Muscle of arm (tissue), 12 donors: ENCODE measurements around the gene ITGAE. TPM values are rescaled to one million over a fixed set of nuclear protein-coding genes. Genes with fewer than 3 reads are reported as not detected.

ENCODE experiments used
- DNase-seq: peaks from one replicate; pipeline ENCODE4 v3.0.0-alpha.2; 2013
- polyA plus RNA-seq, 12 donors: library from polyadenylated mRNA; unstranded; fragments of 120-200 nt; gene quantifications; one replicate each; pipeline ENCODE4 v1.2.1, GENCODE V29; 2013; ENCODE audit not compliant: insufficient read length in 12 of 12

ITGAE gene
- polyA plus RNA-seq, 12 donors = 14.2 to 38.6 (median 31.7) TPM; not detected in 1

DNA sequence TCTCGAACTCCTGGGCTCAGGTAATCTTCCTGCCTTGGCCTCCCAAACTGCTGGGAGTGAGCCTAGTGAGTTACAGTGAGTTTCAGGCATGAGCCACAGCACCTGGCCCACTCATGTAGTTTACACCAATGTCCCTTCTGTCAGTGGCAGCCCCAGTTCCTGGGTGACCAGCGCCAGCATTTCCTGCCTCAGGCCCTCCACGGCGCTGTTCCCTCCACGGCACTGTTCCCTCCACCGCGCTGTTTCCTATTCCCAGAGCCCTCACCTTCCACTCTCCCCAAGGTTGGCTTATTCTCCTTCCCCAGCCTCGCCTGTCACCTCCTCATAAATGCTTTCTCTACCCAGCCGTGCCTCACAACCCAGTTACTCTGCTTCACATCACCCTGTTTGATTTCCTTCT lies 32.6 kb downstream of the ITGAE start:
- no peak for DNase-seq

DNA sequence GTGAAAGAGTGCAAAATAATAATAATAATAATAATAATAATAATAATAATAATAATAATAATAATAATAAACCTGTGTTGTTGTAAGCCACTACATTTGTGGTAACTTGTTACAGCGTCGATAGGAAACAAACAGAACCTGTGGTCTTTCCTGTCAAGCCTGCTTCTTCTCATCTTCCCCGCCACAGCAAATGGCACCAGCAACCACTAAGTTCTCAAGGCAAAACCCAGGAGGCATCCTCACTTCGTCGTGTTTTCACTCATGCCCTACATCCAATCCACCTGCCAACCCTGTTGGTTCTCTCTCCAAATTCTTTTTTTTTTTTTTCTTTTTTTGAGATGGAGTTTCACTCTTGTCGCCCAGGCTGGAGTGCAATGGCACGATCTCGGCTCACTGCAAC lies 34.2 kb downstream of the ITGAE start:
- no peak for DNase-seq

DNA sequence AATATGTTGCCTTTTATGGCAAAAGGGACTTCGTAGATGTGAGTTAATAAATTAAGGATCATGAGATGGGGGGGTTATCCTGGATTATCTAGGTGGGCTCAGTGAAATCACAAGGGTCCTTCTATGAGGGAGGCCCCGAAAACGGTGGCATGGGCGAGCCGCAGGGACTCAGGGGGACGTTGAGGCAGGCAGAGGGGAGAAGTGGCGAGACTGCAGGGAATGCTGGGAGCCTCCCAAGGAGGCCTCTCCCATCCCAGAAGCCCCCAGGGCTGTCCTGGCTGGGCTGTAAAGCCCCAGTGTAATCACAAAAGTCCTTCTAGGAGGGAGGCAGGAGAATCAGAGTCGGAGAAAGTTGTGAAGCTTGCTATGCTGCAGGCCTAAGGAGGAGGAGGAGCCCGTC lies 35.0 kb downstream of the ITGAE start:
- no peak for DNase-seq

DNA sequence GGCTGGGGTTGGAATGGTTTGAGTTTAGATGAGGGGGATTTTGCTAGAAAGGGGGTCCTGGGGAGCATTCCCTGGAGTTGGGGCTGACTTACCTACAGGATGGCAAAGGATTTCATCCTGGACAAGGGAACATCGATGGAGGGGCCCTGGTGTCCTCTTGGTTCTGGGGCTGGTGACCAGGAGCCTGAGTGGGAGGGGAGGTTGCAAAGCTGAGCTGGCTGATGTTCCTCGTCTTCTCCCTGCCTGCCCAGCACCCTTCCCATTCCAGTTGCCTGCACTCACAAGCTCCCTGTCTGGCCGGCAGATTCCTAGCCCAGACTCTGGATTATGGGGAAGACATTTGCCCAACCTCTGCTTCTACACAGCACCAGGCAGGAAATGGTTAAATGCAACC lies 37.2 kb downstream of the ITGAE start:
- DNase-seq = no peak

DNA sequence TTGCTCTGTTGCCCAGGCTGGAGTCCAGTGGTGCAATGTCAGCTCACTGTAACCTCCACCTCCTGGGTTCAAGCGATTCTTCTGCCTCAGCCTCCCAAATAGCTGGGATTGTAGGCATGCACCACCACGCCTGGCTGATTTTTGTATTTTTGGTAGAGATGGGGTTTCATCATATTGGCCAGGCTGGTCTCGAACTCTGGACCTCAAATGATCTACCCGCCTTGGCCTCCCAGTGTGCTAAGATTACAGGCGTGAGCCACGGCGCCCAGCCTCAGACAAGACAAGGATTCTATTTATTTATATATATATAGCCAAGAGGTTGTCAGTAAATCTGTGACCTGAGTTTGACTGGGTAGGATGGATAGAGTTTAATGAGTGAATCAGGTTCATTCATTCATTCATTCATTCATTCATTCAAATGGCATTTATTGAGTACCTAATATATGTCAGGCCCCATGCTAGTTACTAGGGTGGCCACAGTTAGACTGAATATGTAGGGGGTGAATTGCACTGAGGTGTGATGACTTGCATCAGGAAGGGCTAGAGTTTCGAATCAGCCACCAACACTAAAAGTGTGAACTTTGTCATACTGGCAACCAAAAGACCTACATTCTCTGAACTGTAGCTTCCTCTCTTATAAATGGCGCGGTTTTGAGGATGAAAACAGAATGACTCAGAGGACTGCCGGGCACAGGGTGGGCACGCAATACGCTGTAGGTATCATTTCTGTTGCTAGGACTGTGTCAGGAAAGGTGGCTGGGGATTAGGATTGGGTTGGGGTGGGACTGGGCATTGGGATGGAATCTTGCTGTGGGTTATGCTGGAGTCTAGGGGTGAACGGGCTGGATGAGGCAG lies 37.8 kb downstream of the ITGAE start:
- no peak for DNase-seq

DNA sequence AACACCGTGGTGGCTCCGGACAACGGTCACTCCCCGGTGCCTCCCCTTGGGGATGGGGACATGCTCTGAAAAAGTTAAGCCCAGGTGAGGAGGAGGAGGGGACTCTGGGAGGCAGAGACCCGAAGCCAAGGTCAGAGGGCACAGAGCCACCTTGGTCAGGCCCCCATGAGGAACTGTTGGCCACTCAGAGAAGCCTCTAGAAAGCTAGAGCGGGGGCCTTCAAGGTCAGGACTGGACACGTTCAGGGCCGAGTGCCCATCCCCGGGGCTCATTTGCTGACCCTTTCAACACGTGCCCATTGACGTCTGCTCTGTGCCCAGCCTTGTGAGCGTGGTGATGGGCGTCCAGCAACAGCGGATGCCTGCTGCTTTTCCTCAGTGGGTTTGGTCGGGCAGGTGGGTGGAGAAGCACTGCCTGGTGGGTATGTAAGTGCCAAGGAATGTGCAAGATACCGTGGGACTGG lies 39.0 kb downstream of the ITGAE start:
- DNase-seq = no peak

DNA sequence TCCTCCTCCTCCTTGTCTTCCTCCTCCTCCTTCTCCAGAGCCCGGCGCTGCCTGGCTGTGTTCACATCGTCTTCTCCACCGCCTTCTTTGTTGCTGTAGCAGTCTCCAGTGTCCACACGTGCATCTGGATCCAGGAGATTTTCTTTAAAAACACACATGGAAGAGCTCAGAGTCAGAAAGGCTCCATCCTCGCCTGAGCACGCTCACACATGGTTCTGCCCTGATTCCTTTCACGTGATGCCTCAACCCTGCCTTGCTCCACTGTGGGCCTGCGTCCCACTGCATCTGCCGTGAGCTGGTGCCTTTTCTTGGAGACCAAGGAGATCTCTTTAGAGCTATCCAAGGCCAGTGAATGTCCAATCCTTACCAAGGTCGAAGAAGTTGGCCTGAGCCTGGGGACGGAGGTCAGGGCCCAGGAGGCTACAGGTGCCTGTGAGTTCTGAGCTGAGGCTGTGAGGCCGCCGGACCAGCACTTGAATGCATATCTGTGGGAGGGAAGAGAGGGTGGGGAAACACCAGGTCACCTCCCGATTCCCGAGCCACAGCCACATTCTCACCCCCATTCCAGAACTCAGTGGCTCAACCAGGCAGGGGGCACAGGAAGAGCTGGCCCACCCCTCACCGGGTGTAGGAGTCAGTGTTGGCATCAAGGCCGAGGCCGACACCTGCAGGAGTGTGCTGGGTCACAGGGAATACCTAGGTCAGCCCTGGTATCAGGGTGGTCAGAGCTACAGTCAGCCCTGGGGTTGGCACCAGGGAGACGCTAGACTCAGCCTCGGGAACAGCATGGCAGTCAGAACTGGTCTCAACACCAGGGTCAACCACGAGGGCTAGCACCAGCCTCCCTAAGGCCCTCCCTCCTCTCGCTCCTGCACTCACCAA lies 39.7 kb downstream of the ITGAE start:
- DNase-seq = no peak

DNA sequence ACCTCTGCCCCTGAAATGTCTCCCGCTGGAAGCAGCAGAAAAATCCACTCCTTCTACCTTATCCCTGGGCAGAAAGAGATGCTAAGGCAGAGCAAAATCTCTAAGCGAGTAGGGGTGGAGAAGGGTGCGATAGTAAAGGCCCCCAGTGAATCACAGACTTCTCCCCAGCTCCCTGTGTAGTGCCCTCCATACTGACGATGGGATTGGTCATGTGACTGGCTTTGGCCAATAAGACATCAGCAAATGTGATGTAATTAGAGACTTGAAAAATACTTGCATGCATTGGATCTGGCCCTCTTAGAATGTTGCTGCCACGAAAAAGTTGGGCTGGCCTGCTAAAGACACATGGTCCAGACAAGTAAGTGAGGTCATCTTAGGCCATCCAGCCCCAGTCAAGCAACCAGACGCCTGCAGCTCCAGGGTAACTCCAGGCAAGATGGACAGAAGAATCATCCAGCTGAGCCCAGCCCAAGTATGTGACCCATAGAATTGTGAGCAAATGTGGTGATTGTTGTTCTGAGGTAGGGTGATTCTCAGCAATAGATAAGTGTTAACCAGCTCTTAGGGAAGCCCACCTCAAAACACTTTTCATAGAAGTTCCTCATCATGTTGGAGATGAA lies 41.3 kb downstream of the ITGAE start:
- DNase-seq = no peak

DNA sequence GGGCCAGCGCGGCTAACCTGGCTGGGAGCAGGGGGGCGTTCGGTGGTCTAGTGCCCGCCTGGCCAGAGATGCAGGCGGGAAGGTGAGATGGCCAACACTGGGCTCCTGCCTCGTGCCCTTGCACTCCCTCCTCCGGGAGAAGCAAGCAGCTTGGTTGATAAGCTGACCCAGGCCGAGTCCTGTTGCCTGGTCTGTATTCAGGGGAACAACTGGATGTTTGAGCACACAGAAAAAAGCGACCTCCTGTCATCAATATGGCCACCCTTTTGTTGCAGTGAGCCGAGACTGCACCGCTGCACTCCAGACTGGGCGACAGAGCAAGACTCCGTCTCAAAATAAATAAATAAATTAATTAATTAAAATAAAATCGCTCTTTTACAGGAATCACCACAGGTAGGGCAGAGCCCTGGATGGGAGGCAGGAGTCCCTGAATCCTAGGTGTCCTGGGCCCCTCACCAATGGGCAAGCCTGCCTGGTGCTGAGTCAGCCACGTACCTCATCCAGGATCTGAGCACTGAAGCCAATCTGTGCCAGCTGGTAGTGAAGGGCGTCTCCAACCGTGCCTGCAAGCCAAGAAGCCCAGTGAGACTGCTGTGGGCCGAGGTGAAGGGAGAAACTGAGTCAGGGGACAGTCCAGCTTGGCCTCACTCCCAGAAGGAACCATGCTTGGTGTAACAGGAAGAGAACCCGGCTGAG lies 45.5 kb downstream of the ITGAE start:
- DNase-seq = no peak

DNA sequence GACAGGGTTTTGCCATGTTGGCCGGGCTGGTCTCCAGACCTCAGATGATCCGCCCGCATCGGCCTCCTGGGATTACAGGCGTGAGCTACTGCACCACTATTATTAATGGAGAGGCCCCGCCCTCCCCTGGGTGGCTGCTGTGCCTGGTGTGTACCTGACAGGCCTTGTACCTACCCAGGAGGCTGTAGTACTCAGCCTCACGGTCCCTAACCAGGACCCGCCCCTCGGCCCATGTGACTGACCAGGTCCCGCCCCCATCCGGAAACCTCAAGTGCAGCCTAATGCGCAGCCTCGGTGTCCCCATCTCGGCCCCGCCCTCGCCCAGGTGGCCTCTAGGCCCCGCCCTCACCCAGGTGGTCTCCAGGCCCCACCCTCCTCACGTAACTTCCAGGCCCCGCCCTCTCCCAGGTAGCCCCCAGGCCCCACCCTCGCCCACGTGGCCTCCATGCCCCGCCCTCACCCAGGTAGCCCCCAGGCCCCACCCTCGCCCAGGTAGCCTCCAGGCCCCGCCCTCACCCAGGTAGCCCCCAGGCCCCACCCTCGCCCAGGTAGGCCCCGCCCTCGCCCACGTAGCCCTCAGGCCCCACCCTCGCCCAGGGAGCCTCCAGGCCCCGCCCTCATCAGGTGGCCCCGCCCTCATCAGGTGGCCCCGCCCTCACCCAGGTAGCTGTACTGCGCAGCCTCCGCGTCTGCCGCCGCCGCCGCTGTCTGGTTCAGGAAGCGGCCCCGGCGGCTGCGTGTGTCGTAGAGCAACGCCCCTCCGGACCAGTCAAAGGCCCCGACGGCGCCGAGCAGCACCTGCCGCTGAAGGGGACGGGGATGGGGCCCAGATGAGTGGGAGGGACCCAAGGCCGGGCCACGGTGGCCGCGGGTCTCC lies 46.3 kb downstream of the ITGAE start:
- no peak for DNase-seq

DNA sequence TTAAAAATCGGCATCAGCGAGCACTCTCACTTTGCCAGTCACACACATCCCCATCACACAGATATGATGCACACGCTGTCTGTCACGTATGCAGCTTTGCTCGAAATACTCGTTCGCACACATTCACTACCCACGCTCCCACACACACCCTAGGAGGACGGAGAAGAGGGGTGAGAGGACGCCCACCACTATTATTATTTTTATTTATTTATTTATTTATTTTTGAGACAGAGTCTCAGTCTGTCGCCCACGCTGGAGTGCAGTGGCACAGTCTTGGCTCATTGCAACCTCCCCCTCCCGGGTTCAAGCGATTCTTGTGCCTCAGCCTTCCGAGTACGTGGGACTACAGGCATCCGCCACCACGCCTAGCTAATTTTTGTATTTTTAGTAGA lies 46.9 kb downstream of the ITGAE start:
- no peak for DNase-seq

DNA sequence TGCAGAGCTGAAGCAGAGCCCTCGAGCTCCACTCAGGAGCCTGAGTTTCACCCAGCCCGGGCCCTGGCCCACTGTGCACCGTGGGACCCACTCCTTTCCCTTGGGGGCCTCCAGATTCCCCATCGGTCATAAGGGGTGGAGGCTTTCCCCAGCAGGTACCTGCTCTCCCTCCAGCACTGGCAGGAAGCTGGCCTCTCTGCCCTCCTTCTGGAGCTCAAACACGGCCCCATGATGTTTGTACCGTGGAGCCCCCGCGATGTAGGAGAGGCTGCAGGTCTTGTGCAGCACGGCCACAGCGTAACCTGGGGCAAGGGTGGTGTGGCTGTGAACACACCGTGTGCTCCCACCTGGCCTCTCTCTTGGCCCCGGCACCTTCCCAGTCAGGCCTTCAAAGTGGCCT lies 47.4 kb downstream of the ITGAE start:
- no peak for DNase-seq

DNA sequence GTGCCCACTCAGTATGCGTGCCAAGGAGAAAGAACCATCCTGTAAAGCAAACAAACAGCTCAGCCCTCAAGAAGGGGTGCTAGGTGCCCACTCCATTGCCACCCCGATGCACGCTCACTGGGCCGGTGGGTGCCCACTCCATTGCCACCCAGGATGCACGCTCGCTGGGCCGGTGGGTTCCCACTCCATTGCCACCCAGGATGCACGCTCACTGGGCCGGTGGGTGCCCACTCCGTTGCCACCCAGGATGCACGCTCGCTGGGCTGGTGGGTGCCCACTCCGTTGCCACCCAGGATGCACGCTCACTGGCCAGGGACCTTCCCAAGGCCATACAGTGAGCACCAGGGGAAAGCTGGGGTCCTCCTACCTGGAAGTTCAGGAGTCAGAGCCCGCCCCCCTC lies 49.2 kb downstream of the ITGAE start:
- DNase-seq = no peak

DNA sequence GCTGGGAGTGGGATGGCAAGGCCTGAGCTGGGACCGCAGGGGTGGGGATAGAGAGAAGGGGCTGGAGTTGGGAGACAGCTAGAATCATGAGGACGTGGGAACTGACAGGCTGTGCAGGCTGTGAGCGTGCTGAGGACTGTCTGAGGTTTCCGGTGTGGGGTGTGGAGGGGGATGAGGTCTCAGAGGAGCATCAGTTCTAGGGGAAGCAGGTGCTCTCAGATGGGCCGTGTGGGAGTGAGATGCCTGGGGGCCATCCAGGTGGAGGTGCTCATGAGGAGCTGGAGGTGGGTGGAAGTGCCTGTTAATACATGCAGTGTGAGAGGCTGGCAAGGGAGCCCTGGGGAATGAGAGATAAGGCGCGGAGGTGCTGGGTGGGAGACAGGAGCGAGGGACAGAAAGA lies 50.1 kb downstream of the ITGAE start:
- no peak for DNase-seq

DNA sequence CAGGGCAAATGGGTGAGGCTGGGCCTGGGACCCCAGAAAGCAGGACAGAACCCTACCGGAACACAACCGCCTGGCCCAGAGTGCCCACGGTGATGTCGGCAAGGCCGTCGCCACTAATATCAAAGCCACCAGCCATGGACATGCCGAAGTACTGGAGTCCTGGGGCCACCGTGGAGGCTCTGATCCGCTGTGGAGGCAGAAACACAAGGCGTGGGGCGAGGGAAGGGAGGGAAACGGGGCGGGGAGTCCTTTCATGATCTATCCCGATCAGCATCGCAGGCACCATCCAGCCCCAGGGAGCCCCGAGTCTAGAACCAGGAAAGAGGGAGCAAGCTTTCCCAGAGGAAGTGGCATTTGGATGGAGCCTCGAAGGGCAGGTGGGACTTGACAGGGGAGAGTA lies 50.7 kb downstream of the ITGAE start:
- no peak for DNase-seq

DNA sequence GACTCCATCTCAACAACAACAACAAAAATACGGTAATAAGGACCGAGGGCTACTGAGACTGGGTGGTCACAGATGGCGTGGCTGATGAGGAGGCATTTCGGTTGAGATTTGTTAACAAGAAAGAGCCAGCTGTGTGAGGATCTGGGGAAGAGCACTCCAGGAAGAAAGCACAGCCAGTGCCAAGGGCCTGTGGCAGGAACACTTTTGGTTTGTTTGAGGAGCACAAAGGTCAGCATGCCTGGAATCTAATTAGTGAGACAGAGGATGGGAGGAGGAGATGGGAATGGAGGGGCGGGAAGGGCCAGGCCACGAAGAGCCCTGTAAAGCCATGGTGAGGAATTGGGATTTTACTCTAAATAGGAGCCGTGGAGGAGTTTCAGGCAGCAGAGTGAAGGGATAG lies 52.4 kb downstream of the ITGAE start:
- no peak for DNase-seq

DNA sequence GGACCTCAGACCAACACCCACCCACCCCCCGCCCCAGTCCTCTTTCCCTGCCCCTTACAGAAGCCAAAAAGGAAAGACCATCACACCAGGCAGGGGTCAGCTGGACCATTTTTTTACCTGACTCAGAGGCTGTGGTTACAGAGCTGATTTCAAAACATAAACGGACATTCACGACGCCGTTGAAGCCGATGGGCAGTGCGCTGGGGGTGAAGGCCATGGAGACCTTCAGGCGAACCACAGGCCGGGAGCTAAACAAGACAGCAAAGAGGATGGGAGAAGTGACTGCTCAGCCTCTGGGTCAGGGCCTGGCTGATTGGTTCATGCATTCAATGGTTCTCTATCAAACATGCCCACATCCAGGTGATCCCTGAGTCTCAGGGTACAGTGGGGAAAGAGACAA lies 53.2 kb downstream of the ITGAE start:
- DNase-seq = no peak

DNA sequence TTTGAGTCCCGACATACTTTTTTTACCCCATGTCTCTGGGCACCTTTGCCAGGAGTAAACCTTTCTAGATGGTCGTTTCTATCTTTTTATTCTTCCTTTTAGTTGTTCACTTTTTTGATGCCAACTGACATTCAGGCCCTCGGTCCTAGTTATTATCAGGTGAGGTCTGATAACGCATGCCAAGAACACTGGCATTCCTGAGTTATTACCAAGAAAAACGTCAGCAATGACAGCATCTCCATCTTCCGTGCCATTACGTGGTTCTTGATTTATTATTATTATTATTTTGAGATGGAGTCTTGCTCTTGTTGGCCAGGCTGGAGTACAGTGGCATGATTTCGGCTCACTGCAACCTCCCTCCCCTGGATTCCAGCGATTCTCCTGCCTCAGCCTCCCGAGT lies 55.9 kb downstream of the ITGAE start:
- no peak for DNase-seq

DNA sequence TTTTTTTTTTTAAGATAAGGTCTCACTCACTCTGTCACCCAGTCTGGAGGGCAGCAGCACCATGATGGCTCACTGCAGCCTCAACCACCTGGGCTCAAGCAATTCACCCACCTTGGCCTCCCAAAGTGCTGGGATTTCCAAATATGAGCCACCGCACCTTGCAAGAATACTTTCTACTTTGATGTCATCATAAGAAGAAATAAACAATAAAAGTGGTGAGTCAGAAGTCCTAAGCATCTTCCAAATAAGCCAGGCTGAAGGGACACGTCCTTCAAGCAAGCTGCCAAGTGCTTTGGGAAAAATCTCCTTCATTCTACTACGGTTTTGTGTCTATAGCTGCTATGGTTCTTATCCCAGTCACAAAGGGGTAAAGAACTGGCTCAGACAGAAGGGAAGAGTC lies 57.0 kb downstream of the ITGAE start:
- DNase-seq = no peak

DNA sequence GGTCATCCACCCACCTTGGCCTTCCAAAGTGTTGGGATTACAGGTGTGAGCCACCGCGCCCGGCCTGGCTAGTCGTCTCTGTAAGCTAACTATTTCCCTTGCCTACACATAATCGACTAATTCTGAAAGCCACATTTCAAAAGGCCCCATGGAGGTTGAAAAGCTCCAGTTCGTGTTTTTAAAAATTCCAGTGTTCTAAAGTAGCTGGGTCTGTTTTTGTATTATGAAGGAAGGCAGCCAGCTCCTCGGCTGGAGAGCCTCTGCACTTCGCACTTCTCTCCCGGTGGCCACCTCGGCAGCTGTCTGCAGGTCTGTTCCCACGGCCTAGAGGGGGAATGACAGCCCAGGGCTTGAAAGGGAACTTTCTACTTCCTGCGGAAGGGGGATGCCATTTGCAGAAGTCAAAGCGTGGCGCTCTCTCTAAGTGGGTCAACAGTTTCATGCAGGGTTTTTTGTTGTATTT lies 60.3 kb downstream of the ITGAE start:
- DNase-seq = no peak
